ENCODE results near the gene NFATC1. TPM values are rescaled to one million over a fixed set of nuclear protein-coding genes. Genes with fewer than 3 reads are reported as not detected.

NFATC1 gene
- total RNA-seq, 4 donors from 2014 or later = 13.1 to 21.3 (median 16.2) TPM

GRCh38 chr18:79544386-79544963 lies 148.7 kb downstream of the NFATC1 start:
- H3K9me3 ChIP-seq = no peaks in the 10 kb centered on the region
- no peaks in the 10 kb centered on the region for H3K36me3 ChIP-seq
- no peak overlapping the region for H3K4me3 ChIP-seq
- ATAC-seq = no peak
- WGBS, 2 donors (ENCODE audit: low coverage in 1 of 2) = 69% methylated on average over 3 of the region's 23 CpGs; no CpG with 5 or more reads in 1 of the 2 donors
- H3K27ac ChIP-seq = no peak overlapping the region
- TF ChIP-seq POLR2AphosphoS5 (IDR thresholded peaks at IDR 0.05) (no peak), POLR2A (IDR thresholded peaks at IDR 0.05) (no peak), EP300 (IDR thresholded peaks at IDR 0.05) (no peak)
- TF ChIP-seq, protein P1, sequence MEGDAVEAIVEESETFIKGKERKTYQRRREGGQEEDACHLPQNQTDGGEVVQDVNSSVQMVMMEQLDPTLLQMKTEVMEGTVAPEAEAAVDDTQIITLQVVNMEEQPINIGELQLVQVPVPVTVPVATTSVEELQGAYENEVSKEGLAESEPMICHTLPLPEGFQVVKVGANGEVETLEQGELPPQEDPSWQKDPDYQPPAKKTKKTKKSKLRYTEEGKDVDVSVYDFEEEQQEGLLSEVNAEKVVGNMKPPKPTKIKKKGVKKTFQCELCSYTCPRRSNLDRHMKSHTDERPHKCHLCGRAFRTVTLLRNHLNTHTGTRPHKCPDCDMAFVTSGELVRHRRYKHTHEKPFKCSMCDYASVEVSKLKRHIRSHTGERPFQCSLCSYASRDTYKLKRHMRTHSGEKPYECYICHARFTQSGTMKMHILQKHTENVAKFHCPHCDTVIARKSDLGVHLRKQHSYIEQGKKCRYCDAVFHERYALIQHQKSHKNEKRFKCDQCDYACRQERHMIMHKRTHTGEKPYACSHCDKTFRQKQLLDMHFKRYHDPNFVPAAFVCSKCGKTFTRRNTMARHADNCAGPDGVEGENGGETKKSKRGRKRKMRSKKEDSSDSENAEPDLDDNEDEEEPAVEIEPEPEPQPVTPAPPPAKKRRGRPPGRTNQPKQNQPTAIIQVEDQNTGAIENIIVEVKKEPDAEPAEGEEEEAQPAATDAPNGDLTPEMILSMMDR (IDR thresholded peaks at IDR 0.05) = no peak
- no peaks in the 10 kb centered on the region for H3K4me1 ChIP-seq
- H3K27me3 ChIP-seq = peaks cover 33% of the 10 kb centered on the region

- no peaks in the 10 kb centered on the region for H3K9me3 ChIP-seq
- 86% methylated on average over 6 of the region's 20 CpGs; no CpG with 5 or more reads in 1 of the 2 donors for WGBS, 2 donors (ENCODE audit: low coverage in 1 of 2)
- no peaks in the 10 kb centered on the region for H3K36me3 ChIP-seq
- no peak for ATAC-seq
- H3K27ac ChIP-seq = no peak overlapping the region
- no peaks in the 10 kb centered on the region for H3K4me1 ChIP-seq
- TF ChIP-seq POLR2AphosphoS5 (IDR thresholded peaks at IDR 0.05) = no peak
- TF ChIP-seq, protein P1 (IDR thresholded peaks at IDR 0.05) = no peak
- no peak for TF ChIP-seq POLR2A (IDR thresholded peaks at IDR 0.05)
- no peak for TF ChIP-seq EP300 (IDR thresholded peaks at IDR 0.05)
- peaks cover 35% of the 10 kb centered on the region for H3K27me3 ChIP-seq
- no peak overlapping the region for H3K4me3 ChIP-seq
Observed at GRCh38 chr18:79545255-79545654, 149.5 kb downstream of the NFATC1 start.

DNA sequence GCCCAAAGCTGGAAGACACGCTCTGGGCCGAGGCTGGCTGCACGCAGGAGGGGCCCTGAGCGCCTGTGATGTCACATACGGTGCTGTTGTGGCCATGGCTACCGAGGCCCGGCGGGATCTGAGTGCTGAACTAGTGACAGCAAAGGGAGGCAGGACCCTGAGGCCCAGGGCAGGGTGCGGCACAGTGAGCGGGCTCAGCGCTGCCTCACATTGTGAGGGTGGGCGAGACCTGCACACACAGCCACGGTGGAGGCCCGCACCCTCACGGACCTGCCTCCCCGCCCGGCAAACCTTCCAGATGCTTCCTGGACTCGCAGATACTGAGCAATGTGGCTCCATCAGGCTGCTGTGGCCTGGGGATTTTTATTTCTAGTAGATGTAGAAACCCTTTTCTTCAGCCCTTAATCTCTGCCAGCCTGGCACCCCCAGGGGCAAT lies 150.0 kb downstream of the NFATC1 start:
- no peak overlapping the region for H3K4me3 ChIP-seq
- ATAC-seq = no peak
- 83% methylated on average over 1 of the region's 18 CpGs; no CpG with 5 or more reads in 1 of the 2 donors for WGBS, 2 donors (ENCODE audit: low coverage in 1 of 2)

DNA sequence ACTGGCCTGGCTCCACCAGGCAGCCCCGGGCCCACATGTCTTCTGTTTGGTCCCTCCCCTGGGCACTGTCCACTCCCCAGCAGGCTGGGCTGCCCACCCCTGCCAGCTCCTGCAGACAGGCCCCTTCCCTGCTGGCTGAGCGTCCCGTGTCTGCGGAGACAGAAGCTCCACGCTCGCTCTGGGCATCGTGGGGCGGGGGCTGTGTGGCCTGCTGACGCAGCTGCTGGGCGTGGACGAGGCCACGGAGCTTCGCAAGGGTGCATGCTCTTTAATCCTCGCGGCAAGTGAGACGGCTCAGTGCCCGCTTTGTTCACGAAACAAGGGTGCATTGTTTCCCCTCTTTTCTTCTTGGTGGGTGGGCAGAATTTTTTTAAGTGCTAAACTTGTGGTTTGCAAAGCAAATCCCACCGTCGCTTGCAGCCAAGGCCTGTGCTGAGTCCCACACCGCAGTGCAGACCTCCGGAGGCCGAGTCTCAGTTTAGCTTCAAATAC lies 151.1 kb downstream of the NFATC1 start:
- no peak for ATAC-seq
- no peak overlapping the region for H3K27ac ChIP-seq
- TF ChIP-seq POLR2AphosphoS5 (IDR thresholded peaks at IDR 0.05) (no peak), POLR2A (IDR thresholded peaks at IDR 0.05) (no peak), EP300 (IDR thresholded peaks at IDR 0.05) (no peak)
- TF ChIP-seq, protein P1 (IDR thresholded peaks at IDR 0.05) = no peak

More for the DNA sequence above, 150.0 kb downstream of the NFATC1 start:
- TF ChIP-seq POLR2A (IDR thresholded peaks at IDR 0.05) (no peak), EP300 (IDR thresholded peaks at IDR 0.05) (no peak), POLR2AphosphoS5 (IDR thresholded peaks at IDR 0.05) (no peak)
- TF ChIP-seq, protein P1 (IDR thresholded peaks at IDR 0.05) = no peak
- Histone ChIP-seq H3K4me1 (no peaks in the 10 kb centered on the region), H3K9me3 (no peaks in the 10 kb centered on the region), H3K36me3 (no peaks in the 10 kb centered on the region), H3K27ac (no peak overlapping the region), H3K27me3 (peaks cover 35% of the 10 kb centered on the region)

More for the DNA sequence above, 151.1 kb downstream of the NFATC1 start:
- Histone ChIP-seq H3K4me1 (no peaks in the 10 kb centered on the region), H3K27me3 (peaks cover 35% of the 10 kb centered on the region), H3K9me3 (no peaks in the 10 kb centered on the region), H3K4me3 (no peak overlapping the region), H3K36me3 (no peaks in the 10 kb centered on the region)
- 92% methylated on average over 9 of the region's 23 CpGs; no CpG with 5 or more reads in 1 of the 2 donors for WGBS, 2 donors (ENCODE audit: low coverage in 1 of 2)
